ENCODE data around the gene AMPD2. TPM values are rescaled to one million over a fixed set of nuclear protein-coding genes. Genes with fewer than 3 reads are reported as not detected.

Gene AMPD2
- total and polyA plus RNA-seq, 2 of the 8 experiments (the other 6 are each of a cell fraction or from before 2014, with no cell fraction given), result 37.2 to 67.7 TPM

DNA sequence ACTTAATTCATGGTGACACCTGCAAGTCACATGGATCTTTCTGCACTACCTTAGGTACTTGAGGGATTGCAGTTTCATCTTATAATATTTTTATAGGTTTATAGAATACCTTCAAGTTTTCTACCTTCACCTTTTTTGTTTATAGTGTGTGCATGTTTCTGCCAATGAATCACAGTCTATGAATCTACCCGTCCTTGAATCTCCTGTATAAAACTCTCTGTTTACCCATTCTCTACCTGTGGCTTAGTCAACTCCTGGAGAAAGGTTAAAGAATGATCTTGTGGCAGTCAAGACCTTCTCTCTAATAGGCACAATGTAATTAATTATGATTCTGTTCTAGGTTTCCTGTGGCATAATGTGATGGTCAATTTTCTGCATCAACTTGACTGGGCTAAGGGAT lies 45.0 kb downstream of the AMPD2 start:
- Histone ChIP-seq H3K23ac (ENCODE audit: insufficient read length) (no peak overlapping the region), H3K27ac (ENCODE audit: low read depth, low read length) (no peak overlapping the region), H4K20me1 (replicated peaks in 1 of 2; ENCODE audit: control insufficient read depth in 1 of 2, insufficient read depth in 2 of 2, low read length in 2 of 2) (no peaks in the 10 kb centered on the region), H2BK12ac (ENCODE audit: low read depth, low read length) (no peak overlapping the region), H3K4me1 (replicated peaks in 1 of 4; ENCODE audit: control insufficient read depth in 3 of 4, insufficient read depth in 4 of 4, low read length in 3 of 4) (peaks cover 0 to 6% (median 5%) of the 10 kb centered on the region in 4 experiments; a peak in 5 of 7 replicates), H3K36me3 (ENCODE audit: control insufficient read depth in 2 of 4, insufficient read depth in 4 of 4, low read length in 3 of 4) (no peaks in the 10 kb centered on the region), H3K79me1 (ENCODE audit: low read depth, low read length) (no peaks in the 10 kb centered on the region), H3K9ac (replicated peaks in 1 of 4; ENCODE audit: extremely low read depth in 1 of 4, low read depth in 3 of 4, low read length in 3 of 4) (no peak overlapping the region), H2BK5ac (ENCODE audit: low read depth, low read length) (no peak overlapping the region), H2BK120ac (replicated peaks; ENCODE audit: low read depth, low read length) (no peak overlapping the region), H3K23me2 (ENCODE audit: low read depth, low read length) (peaks cover 4% of the 10 kb centered on the region; the same call in 1 of the 2 replicates), H2AFZ (ENCODE audit: low read length) (no peak overlapping the region), H3K27me3 (replicated peaks in 1 of 4; ENCODE audit: control insufficient read depth in 3 of 4, extremely low read depth in 1 of 4, insufficient read depth in 3 of 4, low read length in 3 of 4) (no peaks in the 10 kb centered on the region), H3K9me3 (ENCODE audit: insufficient read depth in 2 of 2, low read depth in 1 of 2, low read length in 1 of 2) (no peaks in the 10 kb centered on the region), H3K79me2 (ENCODE audit: control insufficient read depth in 1 of 2, insufficient read depth in 2 of 2, low read length in 2 of 2) (no peaks in the 10 kb centered on the region), H3K14ac (ENCODE audit: insufficient read length) (no peak overlapping the region), H3K56ac (replicated peaks; ENCODE audit: insufficient read length, low read depth, low read length) (no peak overlapping the region), H4K91ac (replicated peaks; ENCODE audit: insufficient read length, low read length) (no peak overlapping the region), H4K8ac (ENCODE audit: extremely low read depth, insufficient read depth, low read length) (no peak overlapping the region), H2AK5ac (ENCODE audit: low read depth, low read length) (no peak overlapping the region), H4K5ac (ENCODE audit: insufficient read length, low read depth, low read length) (no peak overlapping the region), H3K18ac (ENCODE audit: extremely low read depth, low read length) (no peak overlapping the region), H2BK15ac (ENCODE audit: low read length) (no peak overlapping the region), H3K4me3 (ENCODE audit: extremely low read depth in 1 of 4, insufficient read depth in 2 of 4, low read depth in 3 of 4, low read length in 4 of 4) (no peak overlapping the region), H3K4ac (replicated peaks; ENCODE audit: insufficient read length, low read depth, low read length) (no peak overlapping the region), H3K4me2 (ENCODE audit: insufficient read depth in 1 of 2, low read depth in 2 of 2, low read length in 2 of 2) (no peak overlapping the region), H2BK20ac (ENCODE audit: low read length) (no peak overlapping the region)
- DNase-seq (ENCODE audit: low read depth in 1 of 2, low spot score in 2 of 2) (no peak), FAIRE-seq (no peak)
- 82% methylated on average over 1 of the region's 1 CpG; no CpG with 5 or more reads in 1 of the 2 experiments for WGBS, 2 experiments (ENCODE audit: extremely low coverage in 1 of 2, insufficient coverage in 1 of 2, insufficient read length in 1 of 2, insufficient replicate concordance in 2 of 2, low coverage in 1 of 2, low lambda C conversion rate in 2 of 2, missing lambda C conversion rate in 1 of 2)
- POLR2A ChIA-PET (ENCODE audit: partially characterized antibody), result no interaction called here
- no peak for TF ChIP-seq SIX5 (IDR thresholded peaks at IDR 0.05; ENCODE audit: low read depth, low read length)
- TF ChIP-seq GABPA (IDR thresholded peaks at IDR 0.05; ENCODE audit: borderline replicate concordance, insufficient read depth, low read length), result no peak
- no peak for TF ChIP-seq TCF12 (IDR thresholded peaks at IDR 0.05; ENCODE audit: low read depth, low read length)
- TF ChIP-seq SAP30 (IDR thresholded peaks at IDR 0.05; ENCODE audit: insufficient read depth, insufficient replicate concordance, low read length), result no peak
- no peak for TF ChIP-seq CBX8 (IDR thresholded peaks at IDR 0.05; ENCODE audit: borderline replicate concordance, low read depth, low read length)
- TF ChIP-seq FOSL1 (IDR thresholded peaks at IDR 0.05; ENCODE audit: insufficient read depth, low read depth, low read length), result no peak
- no peak for TF ChIP-seq SP1 (IDR thresholded peaks at IDR 0.05; ENCODE audit: low read depth, low read length)
- TF ChIP-seq, protein P1, sequence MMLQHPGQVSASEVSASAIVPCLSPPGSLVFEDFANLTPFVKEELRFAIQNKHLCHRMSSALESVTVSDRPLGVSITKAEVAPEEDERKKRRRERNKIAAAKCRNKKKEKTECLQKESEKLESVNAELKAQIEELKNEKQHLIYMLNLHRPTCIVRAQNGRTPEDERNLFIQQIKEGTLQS (IDR thresholded peaks at IDR 0.05; ENCODE audit: insufficient read depth, low read depth, low read length), result no peak
- TF ChIP-seq NANOG (IDR thresholded peaks at IDR 0.05; ENCODE audit: insufficient read depth, low read depth, low read length, poor library complexity, severe bottlenecking), result no peak
- CTCF ChIA-PET (ENCODE audit: partially characterized antibody), result no interaction called here

Data from H1 (cell line).